Fibroblast of lung (primary cell): Measurements from ENCODE around the gene CHRND.

Experiments used
- EZH2 ChIP-seq: IDR thresholded peaks from 2 replicates; pipeline ENCODE4 v1.5.1; 2012; ENCODE audit warnings: low read length, control low read depth, mild to moderate bottlenecking; ENCODE audit errors: missing control alignments
- TF ChIP-seq, protein P1 (sequence below), 2 donors: IDR thresholded peaks in 1 of 2; conservative IDR thresholded peaks in 1 of 2; 1 replicate in 1 of 2; 2 replicates in 1 of 2; pipeline ENCODE4 v1.5.1; 2011 to 2012; ENCODE audit warnings: low read length in 2 of 2, control low read depth in 1 of 2, inconsistent platforms in 1 of 2, low read depth in 1 of 2, mild to moderate bottlenecking in 1 of 2

DNA sequence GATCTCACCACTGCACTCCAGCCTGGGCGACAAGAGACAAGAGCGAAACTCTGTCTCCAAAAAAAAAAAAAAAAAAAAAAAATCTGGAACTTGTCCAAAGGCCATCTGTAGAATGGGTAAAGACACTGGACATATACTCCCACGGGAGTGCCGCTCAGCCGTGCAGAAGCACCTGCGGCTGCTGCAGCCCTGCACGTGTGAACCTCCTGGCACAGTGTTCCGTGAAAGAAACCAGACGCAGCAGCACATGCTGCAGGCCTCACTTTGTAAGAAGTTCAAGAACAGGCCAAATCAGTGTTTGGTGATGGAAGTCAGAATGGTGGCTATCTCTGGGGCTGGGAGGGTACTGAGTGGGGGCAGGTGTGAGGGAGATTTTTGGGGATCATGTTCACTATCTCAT, 6.5 kb downstream of the CHRND start:
- TF ChIP-seq, protein P1, sequence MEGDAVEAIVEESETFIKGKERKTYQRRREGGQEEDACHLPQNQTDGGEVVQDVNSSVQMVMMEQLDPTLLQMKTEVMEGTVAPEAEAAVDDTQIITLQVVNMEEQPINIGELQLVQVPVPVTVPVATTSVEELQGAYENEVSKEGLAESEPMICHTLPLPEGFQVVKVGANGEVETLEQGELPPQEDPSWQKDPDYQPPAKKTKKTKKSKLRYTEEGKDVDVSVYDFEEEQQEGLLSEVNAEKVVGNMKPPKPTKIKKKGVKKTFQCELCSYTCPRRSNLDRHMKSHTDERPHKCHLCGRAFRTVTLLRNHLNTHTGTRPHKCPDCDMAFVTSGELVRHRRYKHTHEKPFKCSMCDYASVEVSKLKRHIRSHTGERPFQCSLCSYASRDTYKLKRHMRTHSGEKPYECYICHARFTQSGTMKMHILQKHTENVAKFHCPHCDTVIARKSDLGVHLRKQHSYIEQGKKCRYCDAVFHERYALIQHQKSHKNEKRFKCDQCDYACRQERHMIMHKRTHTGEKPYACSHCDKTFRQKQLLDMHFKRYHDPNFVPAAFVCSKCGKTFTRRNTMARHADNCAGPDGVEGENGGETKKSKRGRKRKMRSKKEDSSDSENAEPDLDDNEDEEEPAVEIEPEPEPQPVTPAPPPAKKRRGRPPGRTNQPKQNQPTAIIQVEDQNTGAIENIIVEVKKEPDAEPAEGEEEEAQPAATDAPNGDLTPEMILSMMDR (conservative IDR thresholded peaks at IDR 0.05 in 1 of 2, IDR thresholded peaks at IDR 0.05 in 1 of 2; ENCODE audit: low read depth in 1 of 2, low read length in 2 of 2) = no peak
- TF ChIP-seq EZH2 = no peak
